CD4-positive, alpha-beta T cell treated with Interferon alpha-2 for 1 hour (primary cell): ENCODE data around the gene DTNB.

Experiments used
- DNase-seq, 2 donors: peaks; one replicate each; pipeline ENCODE4 v3.0.0-alpha.2; 2020 to 2022

Gene DTNB

DNA sequence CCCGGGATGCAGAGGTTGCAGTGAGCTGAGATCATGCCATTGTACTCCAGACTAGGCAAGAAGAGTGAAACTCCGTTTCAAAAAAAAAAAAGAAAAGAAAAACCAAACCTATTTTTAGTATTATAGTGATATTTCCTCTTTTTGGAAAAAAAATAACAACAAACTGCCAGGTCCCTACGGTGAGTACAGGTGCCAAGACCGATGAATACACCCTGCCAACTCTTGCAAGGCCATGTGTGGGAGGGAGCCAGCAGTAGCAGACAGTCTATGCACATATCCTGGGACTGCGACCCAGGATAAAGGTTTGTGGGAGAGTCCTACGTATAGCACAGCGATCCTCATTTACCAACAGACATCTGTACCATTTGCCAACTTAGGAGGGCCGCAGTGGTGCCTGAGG lies 262.1 kb downstream of the DTNB start:
- DNase-seq: no peak

DNA sequence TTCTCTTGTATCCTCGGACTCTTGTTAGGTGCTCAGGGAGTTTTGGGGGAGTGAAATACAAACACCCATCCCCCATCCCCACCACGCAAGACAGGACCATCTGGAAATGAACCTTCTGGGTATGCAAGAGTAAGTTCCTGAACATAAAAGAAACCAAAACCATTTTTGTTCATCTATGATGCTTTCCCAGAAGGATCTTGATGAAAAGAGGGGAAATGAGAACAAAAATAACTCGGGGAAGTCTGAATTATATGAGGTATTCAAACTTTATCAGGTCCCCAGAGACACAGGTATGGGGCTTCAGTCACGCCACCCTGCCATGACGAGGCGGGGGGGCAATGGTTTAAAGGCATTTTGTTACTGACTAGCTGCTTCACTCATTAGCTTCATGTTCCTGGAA lies 263.0 kb downstream of the DTNB start:
- peak in 1 of 2 donors; percentile 35 for DNase-seq

DNA sequence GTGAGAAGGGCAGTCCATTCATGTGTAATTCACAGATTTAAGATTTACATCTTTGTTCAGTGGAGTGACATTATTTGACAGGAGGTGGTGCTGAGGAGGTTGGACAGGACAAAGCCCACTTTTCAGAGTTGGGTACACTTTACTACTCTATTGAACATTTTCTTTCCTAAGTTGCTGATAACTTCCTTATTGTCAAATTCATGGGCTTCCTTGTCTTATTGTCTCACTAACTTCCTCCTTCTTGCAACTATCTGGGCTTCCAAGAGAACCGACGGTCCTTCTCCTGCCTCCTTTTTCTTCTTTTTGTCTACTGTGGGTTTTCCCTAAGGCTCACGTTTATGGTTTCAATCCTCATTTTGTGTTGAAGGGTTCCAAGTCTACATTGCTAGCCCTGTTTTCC lies 263.9 kb downstream of the DTNB start:
- DNase-seq: no peak

DNA sequence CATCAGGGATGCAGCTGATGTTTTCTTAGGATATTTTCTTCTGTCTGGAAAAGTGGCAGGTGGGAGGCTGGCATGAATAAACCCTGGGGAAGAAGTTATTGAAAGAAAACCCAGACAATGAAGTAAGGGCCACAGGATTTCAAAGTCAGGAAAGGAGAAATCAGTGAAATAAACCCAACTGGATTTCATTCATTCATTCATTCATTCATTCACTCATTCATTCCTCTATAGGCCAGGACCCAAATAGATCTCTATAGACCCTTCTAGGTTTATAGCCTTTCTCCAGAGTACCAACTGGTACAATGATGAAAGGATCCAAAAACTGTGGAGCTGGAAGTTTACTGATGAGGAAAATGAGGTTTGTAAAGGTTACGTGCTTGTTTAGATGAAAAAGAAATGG lies 264.3 kb downstream of the DTNB start:
- no peak for DNase-seq

DNA sequence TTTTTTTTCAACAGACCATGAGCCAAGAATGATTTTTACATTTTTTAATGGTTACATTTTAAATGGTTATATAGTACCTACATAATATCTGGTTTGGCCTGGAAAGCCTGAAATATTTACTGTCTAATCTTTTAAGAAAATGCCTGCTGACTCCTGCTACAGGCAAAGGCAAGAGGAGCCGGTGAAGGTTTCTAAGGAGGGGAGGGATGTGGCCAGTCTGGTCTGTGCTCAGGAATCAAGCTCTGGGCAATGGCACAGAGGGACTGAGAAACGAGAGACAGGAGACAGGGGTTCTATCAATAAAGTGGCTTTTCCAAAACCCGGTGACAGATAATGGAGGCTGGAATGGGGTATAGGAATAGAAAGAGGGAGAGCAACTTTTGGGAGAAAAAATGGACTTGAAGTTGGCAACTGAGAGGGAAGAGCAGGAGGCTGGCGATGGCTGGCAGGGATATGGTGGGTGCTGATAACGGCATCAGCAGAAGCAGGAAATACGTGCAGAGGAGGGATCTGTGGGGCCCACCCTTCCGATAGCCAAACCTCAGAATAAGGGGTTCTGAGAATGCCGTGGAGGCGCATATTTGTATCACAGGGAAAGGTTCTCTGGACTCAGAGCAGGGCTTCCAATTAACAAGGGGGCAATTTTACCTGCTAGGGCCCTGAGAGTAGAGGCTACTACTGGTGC lies 267.6 kb downstream of the DTNB start:
- no peak for DNase-seq

DNA sequence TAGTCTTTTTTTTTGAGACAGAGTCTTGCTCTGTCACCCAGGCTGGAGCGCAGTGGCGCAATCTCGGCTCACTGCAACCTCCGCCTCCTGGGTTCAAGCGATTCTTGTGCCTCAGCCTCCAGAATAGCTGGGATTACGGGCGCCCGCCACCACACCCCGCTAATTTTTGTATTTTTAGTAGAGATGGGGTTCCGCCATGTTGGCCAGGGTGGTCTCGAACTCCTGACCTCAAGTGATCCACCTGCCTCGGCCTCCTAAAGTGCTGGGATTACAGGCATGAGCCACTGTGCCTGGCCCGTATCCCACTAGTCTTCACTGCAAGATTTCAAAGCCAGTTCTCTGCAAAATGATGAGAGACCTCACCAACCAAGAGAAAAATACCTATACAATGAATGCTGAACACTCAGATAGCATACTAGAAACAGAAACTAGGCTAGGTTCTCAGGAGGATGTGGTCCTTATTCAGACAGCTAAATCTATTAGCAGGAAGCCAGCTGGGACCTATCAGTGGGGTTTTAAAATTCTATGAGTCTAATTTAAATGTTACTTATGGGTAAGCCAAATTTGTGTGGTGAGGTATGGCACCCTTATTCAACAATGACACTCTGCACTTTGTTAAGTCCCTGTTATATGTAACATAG lies 270.1 kb downstream of the DTNB start:
- DNase-seq: peak in 1 of 2 donors; percentile 21

DNA sequence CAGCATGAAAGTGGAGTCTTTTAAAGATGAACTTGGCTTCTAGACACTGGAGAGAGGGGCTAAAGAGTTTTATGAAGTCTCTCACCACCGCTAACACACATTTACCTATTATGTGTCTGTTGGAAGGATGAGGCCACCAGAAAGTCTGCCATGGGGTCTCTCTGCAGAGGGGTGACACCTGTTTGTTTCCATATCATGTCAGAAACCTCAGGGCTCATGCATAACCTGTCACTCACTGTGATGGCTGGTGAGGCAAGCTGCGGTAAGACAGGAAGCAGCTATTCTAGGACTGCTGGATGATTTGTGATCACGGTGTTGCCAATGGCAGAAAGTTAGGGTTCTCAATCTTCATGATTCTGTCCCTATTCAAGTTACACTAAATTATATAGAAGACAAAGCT lies 270.9 kb downstream of the DTNB start:
- DNase-seq: no peak

DNA sequence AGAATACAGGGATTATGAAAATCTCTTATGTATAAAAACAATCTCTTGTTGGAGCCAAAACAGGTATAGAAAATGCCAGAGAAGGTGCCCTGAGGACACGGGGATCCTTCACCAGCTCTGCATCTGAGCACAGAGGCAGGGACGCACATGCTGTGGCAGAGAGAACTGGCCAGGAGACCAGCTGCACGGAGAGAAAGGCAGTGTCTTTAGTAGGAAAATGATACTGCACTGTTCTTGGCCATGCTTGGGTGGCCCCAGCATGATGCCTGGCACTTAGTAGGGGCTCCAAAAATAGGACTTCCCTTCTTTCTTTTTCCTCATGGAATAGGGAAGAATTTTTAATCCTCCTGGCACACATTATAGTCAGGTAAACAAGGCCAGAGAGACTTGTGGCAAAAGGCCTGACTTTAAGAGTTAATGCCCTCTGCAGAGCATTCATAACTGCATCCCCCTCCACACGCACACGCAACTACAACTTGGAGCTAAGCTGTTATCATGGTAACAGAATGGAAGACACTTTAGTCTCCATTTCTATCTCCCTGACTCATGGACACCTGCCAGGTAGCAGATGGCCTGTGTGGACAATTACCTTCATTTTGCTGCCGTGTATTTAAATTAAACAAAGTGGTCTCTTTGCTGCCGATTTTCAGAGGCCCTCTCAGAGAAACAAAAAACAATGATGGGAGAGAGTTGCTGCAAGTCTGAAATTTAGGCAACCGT lies 271.9 kb downstream of the DTNB start:
- DNase-seq: no peak

DNA sequence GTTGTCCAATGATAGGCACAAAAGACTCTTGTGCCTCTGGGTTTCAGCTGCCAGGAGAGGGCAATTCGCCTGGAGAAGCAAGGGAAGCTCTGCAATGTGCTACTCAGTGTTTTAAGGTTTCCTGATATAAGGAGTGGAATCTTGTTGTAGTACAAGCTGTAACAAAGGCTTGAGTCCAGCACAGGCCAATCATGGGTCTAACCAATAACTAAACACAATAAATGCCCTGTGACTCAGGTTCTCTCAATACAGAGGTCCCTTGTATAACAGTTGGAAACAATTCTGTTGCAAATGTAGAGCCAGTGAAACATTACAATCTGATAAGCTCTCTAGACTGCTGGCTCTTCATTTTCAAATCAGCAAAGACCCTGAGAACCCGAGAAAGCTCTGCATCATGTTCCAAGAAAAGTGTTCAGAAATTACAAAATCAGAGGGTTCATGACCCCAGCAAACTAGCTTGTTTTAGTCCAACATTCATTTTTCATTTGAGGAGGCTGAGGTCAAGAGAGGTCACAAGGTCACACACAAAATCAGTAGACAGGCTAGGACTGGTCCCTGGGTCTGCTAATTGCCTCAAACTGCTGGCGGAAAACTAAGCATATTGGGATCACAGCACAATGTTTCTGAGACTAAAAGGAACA lies 272.7 kb downstream of the DTNB start:
- no peak for DNase-seq

DNA sequence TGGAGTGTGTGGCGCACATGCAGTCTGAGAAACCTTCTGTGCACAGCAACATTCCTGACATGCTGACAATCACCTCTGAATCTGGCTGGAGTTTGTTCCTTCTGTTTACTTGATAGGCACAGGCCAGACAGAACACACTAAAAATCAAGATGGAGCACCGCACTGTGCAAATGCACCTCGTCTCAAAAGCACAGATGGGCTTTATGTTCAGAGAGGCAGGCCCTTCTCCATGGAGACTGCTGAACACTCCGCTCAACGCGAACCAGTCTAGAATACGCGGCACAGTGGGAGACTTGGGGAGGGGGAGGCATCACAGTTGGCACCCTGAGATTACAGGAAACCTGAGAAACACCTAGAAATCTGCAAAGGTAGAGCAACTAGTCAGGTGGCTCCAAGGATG lies 273.2 kb downstream of the DTNB start:
- no peak for DNase-seq

DNA sequence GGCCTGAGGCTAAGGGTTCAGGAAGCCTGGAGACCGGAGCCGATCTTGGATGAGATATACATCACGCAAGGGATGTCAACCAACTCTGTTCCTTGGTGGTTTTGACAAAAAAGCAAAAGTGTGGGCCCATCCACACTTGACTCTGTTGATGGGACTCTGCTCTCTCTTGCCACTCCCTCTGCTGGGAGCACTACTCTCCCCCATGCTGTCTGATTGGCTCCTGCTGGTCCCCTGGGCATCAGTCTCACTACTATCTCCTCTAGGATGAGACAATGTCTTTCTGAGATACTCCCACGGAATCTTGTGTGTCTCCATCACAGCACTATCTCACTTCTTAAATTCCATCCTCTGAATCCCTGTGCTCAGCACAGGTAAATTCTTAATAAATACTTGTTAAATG lies 274.8 kb downstream of the DTNB start:
- no peak for DNase-seq

DNA sequence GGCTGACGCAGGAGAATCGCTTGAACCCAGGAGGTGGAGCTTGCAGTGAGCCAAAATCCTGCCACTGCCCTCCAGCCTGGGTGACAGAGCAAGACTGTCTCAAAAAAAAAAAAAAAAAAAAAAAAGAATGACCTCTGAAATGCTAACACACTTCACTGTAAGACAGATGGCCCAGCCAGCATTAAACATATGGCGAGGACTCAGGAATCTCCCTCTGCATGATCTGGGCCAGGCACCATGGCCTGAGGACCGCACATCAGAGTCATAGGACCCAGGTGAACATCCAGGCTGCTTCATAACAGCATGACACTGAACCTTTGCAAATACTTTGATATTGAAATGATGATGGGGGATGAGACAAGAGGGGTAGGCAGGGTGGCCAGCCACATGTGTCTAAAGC lies 275.6 kb downstream of the DTNB start:
- no peak for DNase-seq

DNA sequence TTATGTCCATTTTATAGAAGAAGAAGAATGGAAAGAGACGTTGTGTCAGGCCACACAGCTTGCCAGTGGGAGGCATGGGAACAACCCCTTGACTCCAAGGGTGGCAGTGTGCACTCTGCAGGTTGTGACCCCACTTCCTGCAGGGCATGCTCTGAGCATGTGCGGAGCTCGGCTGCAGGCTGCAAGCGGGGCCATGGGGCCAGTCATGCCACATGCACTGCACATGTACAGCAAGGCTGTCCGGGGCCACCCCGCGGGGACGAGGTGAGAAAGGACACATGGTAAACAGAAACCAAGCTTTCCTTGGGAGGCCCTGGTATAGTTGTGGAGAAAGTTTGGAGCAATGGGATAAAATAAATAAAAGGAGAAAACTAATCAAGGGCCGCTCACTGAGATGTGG lies 284.2 kb downstream of the DTNB start:
- no peak for DNase-seq

DNA sequence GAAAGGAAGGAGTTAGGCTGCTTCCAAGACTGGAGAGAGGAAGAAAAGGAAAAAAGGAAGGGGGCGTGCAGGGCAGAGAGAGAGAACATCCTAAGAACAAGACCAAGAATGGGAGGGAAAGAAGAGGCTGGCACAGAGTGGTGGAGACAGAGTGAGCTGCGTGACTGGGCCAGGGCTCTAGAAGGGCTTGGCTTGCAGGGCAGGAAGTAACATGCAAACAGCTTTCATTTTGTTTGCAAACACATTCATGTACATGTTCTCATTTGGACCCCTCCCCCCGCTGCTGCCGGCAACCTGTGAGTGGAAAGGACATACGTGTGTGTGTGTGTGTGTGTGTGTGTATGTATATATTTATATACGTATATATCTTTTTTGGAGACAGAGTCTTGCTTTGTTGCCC lies 284.9 kb downstream of the DTNB start:
- no peak for DNase-seq

DNA sequence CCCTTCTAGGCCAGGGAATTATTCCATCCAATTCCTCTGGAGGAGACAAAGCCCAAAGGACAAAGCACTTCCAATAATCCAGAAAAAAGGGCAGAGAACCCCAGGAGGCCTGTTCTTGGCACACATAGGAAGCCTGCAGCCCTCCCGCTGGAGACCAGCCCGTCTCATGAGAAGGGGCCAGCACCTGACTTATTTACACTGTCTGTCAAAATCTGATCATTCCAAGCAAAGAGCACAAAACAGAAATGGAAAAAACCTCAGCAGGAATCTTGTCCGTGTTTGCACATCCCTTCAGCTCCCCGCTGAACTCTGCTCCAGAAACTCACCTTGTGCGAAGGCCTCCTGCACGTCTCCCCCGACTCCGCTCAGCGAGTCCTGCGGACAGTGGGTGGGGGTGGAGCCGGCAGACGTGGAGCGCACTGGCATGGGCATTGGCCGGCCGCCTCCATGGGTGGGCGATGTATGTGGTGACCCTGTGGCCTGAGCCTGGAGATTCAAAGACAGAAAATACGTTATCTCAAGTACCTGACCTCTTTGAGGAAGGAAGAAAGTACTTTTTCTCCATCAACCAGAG lies 285.4 kb downstream of the DTNB start:
- no peak for DNase-seq

DNA sequence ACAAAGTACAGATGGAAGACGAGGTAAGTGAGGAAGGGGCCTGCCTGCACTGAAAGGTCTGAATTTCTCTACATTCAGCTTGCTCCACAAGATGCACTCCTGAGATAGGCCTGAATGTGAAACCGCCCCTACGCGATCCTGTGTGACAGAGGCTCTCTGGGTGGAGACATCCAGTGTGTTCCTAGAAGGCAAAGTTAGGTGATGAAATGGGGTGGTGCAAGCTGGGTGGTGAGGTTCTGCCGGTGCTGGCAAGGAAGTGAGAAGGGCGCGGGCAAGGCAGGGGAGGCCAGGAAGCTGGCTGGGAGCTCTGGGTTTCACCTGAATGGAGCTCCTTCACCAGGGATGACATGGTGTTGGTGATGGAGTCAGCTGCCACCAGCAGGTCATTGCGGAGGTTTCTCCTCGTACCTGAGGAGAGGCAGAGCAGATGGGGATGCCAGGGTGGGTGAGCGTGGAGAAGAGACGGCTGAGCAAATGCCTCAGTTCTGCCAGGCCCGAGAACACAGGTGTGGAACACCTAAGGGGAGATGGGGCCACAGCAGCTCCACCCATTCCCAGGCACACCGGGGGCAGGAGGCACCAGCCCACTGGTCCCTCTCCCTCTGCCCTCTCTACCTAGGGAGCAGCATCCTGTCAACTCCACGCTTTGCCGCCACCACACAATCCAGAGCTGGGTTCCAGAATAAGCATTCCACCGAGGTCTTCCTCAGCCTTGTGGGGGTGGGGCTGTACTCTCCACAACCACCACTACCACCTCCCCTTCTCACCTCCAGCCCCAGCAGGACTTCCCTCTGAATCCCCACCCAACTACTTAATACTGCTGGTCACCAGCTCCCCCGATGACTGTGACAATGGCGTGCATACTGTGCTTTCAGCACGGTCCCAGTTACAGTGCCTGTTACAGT lies 286.2 kb downstream of the DTNB start:
- DNase-seq: no peak

DNA sequence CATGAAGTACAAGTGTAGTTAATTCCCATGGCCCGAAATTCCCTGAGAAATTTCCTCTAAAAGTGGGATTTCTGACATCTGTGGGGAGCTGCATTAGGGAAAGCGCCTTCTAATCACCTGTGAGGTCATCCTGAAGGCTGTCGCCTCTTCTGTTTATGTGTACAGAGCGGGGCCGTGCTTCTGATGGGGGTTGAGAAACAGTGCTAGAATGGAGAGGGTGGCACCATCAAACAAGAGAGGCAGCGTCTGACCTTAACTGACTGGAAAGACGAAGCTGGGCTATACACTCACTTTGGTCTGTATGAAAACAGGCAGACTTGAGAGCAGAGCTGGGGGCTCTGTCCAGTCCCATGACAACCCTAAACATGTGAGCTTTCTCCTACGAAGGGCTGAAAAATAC lies 287.5 kb downstream of the DTNB start:
- DNase-seq: no peak

DNA sequence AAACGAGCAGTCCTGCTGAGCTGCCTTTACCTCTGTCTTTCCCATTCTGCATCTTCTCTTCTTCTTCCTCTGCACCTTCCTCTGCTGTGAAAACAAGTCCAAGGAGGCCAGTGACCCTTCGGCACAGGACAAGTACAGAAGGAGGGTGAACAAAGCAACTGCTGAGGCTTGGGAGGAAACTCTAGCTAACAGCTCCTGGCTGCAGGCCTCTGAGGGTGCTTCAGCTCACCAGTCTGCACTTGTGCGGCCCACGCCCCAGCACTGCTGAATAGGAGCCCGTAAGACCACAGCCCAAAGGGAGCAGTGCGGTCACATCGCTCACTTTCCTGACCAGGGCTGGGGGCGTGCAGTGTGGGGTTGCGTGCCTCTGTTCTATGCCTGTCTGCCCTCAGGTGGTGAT lies 289.6 kb downstream of the DTNB start:
- DNase-seq: no peak

DNA sequence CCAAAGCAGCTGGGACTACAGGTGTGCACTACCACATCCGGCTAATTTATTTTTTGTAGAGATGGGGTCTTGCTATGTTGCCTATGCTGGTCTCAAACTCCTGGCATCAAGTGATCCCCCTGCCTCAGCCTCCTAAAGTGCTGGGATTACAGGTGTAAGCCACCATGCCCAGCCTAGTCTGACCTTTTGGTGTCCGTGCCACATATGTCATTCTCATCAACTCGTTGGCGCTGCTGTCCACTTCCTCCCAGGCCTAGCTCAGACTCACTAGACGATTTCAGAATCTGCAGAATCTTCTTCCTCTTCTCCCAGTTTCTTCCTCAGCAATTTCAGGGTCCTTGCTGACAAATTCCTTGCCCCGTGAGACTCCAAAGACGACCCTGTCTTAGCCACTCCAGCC lies 291.9 kb downstream of the DTNB start:
- DNase-seq: no peak

DNA sequence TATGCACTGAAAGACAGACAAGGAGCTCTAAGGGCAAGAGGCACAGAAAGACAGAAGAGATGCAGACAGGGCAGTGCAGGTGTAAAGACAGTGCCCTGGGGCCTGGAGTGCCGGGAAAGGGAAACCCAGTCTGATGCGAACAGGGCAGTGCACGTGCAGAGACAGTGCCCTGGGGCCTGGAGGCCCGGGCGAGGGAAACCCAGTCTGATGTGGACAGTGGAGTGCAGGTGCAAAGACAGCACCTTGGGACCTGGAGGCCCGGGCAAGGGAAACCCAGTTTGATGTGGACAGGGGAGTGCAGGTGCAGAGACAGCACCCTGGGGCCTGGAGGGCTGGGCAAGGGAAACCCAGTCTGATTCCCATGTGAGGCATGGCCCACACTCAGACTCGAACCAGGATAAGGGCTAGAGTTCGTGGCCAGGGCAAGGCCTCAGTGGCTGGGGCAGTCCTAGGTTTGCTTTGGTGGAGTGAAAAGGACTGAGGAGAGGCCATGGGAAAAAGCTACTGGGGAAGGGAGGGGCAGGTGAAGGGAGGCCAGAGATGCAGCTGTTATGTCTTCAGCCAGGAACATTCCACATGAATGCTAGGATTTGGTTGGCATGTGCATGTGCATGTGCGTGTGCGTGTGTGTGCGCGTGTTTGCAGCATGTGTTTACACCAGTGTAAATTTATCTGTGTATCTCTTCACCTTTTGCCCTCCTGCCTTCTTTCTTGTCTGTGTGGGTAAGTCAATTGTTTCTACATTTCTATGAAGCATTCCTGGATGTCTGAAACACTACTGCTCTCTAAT lies 292.6 kb downstream of the DTNB start:
- DNase-seq: no peak

DNA sequence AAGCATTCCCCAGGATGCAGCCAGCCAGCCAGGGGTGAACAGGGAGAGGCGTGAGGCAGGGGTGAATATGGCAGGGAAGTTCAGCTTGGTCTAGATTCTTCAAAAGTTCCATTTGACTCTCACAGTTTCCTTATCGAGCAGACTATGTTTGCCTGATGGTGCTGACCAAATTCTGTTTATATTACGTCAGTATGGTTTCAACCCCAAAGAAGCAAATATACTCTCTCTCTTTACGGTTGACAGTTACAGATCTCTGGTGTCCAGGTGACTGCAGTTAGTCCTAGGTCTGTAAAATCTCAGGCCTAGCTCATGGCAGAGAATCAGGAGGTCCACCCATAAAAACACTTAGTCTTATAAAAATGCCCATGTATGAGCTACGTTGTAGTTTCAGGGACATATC lies 293.4 kb downstream of the DTNB start:
- DNase-seq: no peak

DNA sequence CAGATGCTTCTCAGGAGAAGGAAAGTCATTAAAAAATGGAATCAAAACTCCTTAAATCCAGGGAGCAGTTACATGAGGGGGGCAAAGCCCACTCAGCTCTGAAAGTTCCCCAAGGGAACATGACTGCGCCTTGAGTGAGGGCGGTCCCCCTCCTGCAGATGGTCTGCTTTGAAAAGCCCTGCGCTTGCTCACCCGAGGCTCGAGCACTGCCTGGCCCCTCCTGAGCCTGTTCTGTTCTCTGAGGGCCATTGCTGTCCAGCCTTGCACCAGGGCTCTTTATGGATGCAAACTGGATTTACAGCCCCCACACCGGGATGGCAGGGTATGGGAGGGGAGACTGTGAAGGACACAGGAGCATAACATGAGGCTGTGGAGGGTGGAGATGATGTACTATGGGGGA lies 293.8 kb downstream of the DTNB start:
- no peak for DNase-seq
